Right cardiac atrium (tissue), 5 donors: ENCODE results near the gene MAP3K8. TPM values are rescaled to one million over a fixed set of nuclear protein-coding genes. Genes with fewer than 3 reads are reported as not detected.
A peak's percentile ranks its signal among the peaks of the same experiment; 100 is the strongest.
"Not testable (repeated sequence)": the region's sequence is repeated elsewhere in the genome, so short reads cannot be mapped to it uniquely, and the experiment has no call there.

Experiments used
- ATAC-seq, 2 donors: fragments of 200-7000 bp; cut with Tn5 transposase; one replicate each; pipeline versions ENCODE4 v1.8.0 to v1.9.1; 2020; ENCODE audit warnings: moderate library complexity in 2 of 2, mild to moderate bottlenecking in 1 of 2
- DNase-seq, 3 donors: peaks; one replicate each; pipeline ENCODE4 v3.0.0-alpha.2; 2020
- H3K27ac ChIP-seq: one replicate; pipeline ENCODE4 v1.5.1; 2013; ENCODE audit warnings: mild to moderate bottlenecking, low read length, control low read depth, moderate library complexity
- H3K27me3 ChIP-seq: one replicate; pipeline ENCODE4 v1.6.1; 2013; ENCODE audit not compliant: control insufficient read depth, insufficient read depth
- H3K4me1 ChIP-seq: one replicate; pipeline ENCODE4 v1.6.1; 2013; ENCODE audit warnings: low read length; ENCODE audit not compliant: control insufficient read depth, insufficient read depth
- H3K4me3 ChIP-seq: one replicate; pipeline ENCODE4 v1.5.1; 2013; ENCODE audit warnings: low read length, control low read depth
- H3K9me3 ChIP-seq: one replicate; pipeline ENCODE4 v1.6.1; 2013; ENCODE audit warnings: low read length; ENCODE audit not compliant: control insufficient read depth
- WGBS: extraction: QIAGEN DNeasy Blood & Tissue Kit; methylation state at CpG from one replicate; pipeline ENCODE4 v1.1.7; 2013; 5-methylcytosine and 5-hydroxymethylcytosine counted together
- intact Hi-C, 4 donors: fragments of 100-400 bp; cut with DNase I; formaldehyde crosslinking; loops; one replicate each; pipeline versions ENCODE4 v1.11.0 to v1.14.0; 2022 to 2023
- polyA plus RNA-seq: library from polyadenylated mRNA; stranded (reverse); fragments of 200-250 nt; gene quantifications from one replicate; pipeline ENCODE4 v1.2.3, GENCODE V29; 2013
- total RNA-seq, 4 donors: library from RNA; stranded (reverse); fragmentation: NEBNext Ultra II Directional; extraction: Animal tissue kit (Norgen Biotek cat#: 25700); gene quantifications; one replicate each; pipeline ENCODE4 v1.2.1, GENCODE V29; 2021
- donor health status: healthy with polysubstance abuse.
- donor health status: DM: no; HTN: yes; CAD: no.
- donor health status: DM: no; HTN: no; CAD: no.
- donor health status: DM: no; HTN: yes; CAD: no; lungs with severe emphysema.
- donor health status: DM: yes; HTN: yes; CAD: no.

MAP3K8 gene
- total and polyA plus RNA-seq, 5 donors = 6.5 to 17.2 (median 8.6) TPM

DNA sequence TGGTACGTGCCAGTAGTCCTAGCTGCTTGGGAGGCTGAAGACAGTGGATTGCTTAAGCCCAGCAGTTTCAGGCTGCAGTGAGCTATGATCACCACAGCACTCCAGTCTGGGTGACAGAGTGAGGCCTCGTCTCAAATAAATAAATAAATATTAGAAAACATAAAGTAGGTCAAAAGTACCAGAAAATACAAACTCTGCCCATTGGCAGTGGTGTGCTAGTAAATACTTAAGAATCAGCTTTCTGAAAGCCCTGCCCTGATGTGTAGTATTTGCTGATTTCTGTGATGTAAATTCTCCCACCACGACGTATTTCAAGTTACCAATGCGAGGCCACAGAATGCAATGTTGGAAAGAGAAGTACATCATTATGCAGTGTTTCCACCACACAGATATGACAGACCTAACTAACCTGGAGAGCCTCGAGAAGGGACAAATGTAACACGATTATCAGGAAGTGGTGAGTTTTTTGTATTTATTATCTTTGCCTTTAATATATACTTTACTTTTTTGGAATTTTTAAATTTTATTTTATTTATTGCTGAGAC is 11.8 kb upstream of the MAP3K8 start:
- WGBS = 85% methylated on average over 7 of the region's 7 CpGs
- Histone ChIP-seq H3K4me1 (peaks cover 2% of the 10 kb centered on the region), H3K27me3 (no peaks in the 10 kb centered on the region), H3K9me3 (no peaks in the 10 kb centered on the region), H3K27ac (no peak overlapping the region), H3K4me3 (no peak overlapping the region)
- intact Hi-C loops = no loop called here
- no peak for DNase-seq
- no peak for ATAC-seq

- no peak overlapping the region for H3K4me3 ChIP-seq
- intact Hi-C loops = no loop called here
- no peaks in the 10 kb centered on the region for H3K27me3 ChIP-seq
- no peaks in the 10 kb centered on the region for H3K9me3 ChIP-seq
- ATAC-seq = peak; percentile 73 to 75
- 46% methylated on average over 8 of the region's 8 CpGs for WGBS
- H3K4me1 ChIP-seq = peaks cover 2% of the 10 kb centered on the region
- H3K27ac ChIP-seq = peak overlapping the region; percentile 41
- DNase-seq = peak; percentile 56 to 71 (median 71)
Observed at GRCh38 chr10:30422981-30423654, 10.9 kb upstream of the MAP3K8 start.

DNA sequence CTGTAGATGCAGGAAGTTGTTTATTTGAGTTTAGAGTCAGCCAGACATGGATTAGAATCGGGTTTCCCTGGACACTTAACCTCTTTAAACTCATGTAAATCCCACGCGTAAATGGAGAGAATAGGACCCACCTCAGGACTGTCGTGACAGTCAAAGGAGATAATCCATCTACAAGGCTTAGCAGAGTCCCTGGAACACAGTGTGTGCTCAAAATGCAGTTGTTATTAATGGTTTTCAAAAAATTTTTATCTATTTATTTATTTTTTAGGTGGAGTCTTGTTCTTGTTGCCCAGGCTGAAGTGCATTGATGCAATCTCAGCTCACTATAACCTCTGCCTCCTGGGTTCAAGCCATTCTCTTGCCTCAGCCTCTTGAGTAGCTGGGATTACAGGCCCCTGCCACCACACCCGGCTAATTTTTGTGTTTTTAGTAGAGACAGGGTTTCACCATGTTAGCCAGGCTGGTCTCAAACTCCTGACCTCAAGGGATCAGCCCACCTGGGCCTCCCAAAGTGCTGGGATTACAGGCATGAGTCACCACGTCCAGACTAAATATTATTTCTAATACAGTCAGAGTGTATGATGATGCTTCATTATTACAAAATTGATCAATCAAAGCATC is 10.2 kb upstream of the MAP3K8 start:
- H3K4me1 ChIP-seq, H3K4me3 ChIP-seq, intact Hi-C loops, DNase-seq, H3K27me3 ChIP-seq, ATAC-seq, H3K9me3 ChIP-seq: not testable (repeated sequence)
- 59% methylated on average over 6 of the region's 6 CpGs for WGBS
- peak overlapping the region; percentile 41 for H3K27ac ChIP-seq

DNA sequence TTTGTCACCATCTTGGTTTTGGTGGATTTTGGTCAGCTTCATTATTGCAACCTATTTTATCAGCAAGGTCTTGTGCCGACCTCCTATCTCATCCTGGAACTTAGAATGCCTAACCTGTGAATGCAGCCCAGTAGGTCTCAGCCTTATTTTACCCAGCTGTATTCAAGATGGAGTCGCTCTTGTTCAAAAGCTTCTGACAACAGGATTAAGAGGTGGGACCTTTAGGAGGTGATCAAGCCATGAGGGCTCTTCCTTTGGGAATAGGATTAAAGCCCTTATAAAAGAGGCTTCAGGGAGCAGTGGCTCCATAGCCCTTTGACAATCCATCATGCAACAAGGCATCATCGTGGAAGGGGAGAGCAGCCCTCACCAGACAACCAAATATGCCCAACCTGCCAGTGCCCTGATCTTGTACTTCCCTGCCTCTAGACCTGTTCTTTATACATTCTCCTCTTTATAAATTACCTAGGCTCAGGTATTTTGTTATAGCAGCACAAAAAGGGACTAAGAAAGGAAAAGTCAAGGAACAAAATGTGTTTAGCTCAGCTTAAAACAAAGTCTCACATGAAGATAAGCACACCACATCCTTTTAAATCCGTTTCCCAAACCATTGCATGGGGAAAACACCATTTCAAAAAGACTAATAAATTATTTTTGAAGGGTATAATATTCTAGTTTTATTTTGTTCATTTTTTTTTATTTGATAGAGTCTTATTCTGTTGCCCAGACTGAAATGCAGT is 8.5 kb upstream of the MAP3K8 start:
- intact Hi-C loops = no loop called here

DNA sequence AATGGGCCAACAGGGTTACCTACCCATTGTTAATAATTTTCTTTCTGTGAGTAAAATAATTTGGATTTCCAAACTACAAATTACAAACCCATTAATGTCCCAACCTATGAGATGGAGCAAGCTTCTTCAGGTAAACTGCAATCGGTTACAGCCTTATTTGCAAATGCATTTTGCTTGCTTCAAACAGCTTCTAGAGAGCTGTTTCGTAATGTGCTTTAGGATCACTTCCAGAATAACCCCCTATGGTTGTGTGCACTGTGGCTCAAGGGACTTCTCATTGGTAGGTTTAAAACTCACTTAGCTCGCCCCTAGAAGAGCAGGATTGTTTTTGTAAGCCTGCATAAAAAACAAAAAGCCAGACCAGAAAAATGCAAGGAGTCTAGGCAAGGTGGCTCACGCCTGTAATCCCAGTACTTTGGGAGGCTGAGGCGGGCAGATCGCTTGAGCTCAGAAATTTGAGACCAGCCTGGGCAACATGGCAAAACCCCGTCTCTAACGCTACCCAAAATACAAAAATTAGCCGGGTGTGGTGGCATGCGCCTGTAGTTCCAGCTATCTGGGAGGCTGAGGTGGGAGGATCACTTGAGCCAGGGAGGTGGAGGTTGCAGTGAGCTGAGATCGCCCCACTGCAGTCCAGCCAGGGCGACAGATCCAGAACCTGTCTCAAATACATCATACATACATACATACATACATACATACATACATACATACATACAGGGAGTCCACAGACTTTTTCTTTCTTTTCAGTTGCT is 3.3 kb upstream of the MAP3K8 start:
- Histone ChIP-seq H3K9me3 (no peaks in the 10 kb centered on the region), H3K27ac (no peak overlapping the region), H3K27me3 (no peaks in the 10 kb centered on the region), H3K4me3 (no peak overlapping the region), H3K4me1 (peaks cover 5% of the 10 kb centered on the region)
- intact Hi-C loops = loop anchor here in 1 of 4 donors (5.0 kb wide), 1 partner anchor 107 kb away; no protein-coding TSS in a partner anchor
- 94% methylated on average over 12 of the region's 12 CpGs for WGBS
- DNase-seq = no peak
- ATAC-seq = no peak

More for the DNA sequence above, 8.5 kb upstream of the MAP3K8 start:
- Histone ChIP-seq H3K9me3 (no peaks in the 10 kb centered on the region), H3K4me1 (peaks cover 2% of the 10 kb centered on the region), H3K27me3 (no peaks in the 10 kb centered on the region), H3K4me3 (no peak overlapping the region), H3K27ac (no peak overlapping the region)
- DNase-seq (no peak), ATAC-seq (no peak)
- WGBS = 81% methylated on average over 4 of the region's 4 CpGs

- H3K4me3 ChIP-seq = peak overlapping the region; percentile 24
- H3K27ac ChIP-seq = peak overlapping the region; percentile 81
- H3K27me3 ChIP-seq = no peaks in the 10 kb centered on the region
- peaks cover 5% of the 10 kb centered on the region for H3K4me1 ChIP-seq
- ATAC-seq (peak in 1 of 2 donors; percentile 4), DNase-seq (peak; percentile 72 to 84 (median 79))
- 13% methylated on average over 17 of the region's 17 CpGs for WGBS
- intact Hi-C loops = loop anchor here in 1 of 4 donors (5.0 kb wide), 1 partner anchor 106 kb away; no protein-coding TSS in a partner anchor
- H3K9me3 ChIP-seq = no peaks in the 10 kb centered on the region
Observed at GRCh38 chr10:30431435-30431911, 2.5 kb upstream of the MAP3K8 start.

DNA sequence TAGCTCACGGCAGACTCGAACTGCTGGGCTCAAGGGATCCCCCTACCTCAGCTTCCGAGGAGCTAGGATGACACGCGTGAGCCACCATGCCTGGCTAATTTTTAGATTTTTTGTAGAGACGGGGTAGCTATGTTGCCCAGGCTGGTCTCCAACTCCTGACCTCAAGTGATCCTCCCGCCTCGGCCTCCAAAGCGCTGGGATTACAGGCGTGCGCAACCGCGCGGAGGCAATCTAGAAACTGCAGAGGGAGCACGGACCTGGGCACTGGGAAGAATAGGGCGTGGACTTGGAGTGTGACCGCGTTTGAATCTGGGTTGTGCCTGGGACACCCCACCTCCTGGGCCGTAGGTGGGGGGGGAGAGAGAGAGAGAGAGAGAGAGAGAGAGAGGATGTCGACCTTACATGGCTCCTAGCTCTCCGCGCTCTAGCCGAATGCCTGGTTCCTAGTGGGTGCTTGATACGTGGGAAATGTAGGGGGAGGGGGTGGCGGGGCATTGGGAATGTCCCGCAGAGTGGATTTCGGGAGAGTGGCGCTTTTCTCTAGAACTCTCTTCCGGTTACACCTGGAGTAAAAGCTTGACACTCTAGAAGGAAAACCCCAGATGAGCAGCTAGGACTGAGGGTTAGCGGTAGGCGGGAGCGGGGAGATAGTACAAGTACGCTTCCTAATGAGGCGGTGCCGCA is 1.2 kb upstream of the MAP3K8 start:
- no peaks in the 10 kb centered on the region for H3K27me3 ChIP-seq
- ATAC-seq = peak in 1 of 2 donors; percentile 0
- H3K4me3 ChIP-seq = peak overlapping the region; percentile 70
- peaks cover 7% of the 10 kb centered on the region for H3K4me1 ChIP-seq
- no peaks in the 10 kb centered on the region for H3K9me3 ChIP-seq
- peak; percentile 45 to 72 (median 72) for DNase-seq
- intact Hi-C loops = loop anchor here in 1 of 4 donors (5.0 kb wide), 1 partner anchor 105 kb away; no protein-coding TSS in a partner anchor
- whole genome bisulfite sequencing = 38% methylated on average over 35 of the region's 35 CpGs
- H3K27ac ChIP-seq = peak overlapping the region; percentile 94

GRCh38 chr10:30433306-30433729 is 666 bp upstream of the MAP3K8 start:
- WGBS = under 1% methylated on average over 32 of the region's 32 CpGs
- intact Hi-C loops = loop anchor here in 1 of 4 donors (5.0 kb wide), 1 partner anchor 104 kb away; no protein-coding TSS in a partner anchor

DNA sequence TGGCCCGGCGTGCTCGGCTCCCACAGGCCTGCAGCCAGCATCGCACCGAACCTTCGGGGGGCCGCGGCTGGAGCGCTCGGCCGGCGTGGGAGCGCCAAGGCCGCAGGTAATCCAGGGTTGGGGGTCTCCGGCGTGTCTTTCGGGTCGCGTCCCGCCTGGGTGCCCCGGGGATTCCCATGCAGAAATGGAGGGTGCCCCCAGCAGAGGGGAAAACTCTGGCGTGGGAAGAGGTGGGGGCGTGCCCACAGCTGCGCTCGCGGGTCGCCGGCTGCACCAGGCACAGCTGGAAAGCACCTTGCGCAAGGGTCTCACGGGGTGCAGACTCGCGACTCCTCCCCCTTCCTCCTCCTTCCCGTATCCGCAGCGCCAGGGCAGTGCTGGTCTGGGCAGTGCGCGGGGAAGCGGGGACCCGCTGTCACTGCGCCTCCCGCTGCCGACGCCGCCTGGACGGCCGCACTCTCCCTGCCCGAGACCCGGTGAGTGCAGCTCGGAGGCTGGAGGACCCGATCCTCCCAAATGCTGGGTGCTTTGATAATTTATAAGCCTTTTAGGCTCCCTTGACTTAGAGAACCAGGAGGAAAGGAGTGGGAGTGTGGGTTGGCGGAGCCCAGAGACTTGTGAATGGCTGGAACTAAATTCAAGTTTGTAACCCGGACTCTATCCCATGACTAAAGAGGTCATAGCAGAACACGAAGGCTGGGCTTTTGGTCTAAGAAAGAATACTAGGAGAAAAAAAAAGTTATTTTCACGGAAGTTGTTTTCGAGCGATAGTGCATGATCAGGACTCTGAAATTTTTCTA is 489 bp downstream of the MAP3K8 start:
- peak overlapping the region; percentile 94 for H3K27ac ChIP-seq
- no peaks in the 10 kb centered on the region for H3K9me3 ChIP-seq
- under 1% methylated on average over 56 of the region's 56 CpGs for WGBS
- ATAC-seq (peak; percentile 84), DNase-seq (peak; percentile 90 to 95 (median 94))
- H3K4me3 ChIP-seq = peak overlapping the region; percentile 70
- no peaks in the 10 kb centered on the region for H3K27me3 ChIP-seq
- intact Hi-C loops = loop anchor here in 1 of 4 donors (5.0 kb wide), 1 partner anchor 103 kb away; no protein-coding TSS in a partner anchor
- H3K4me1 ChIP-seq = peaks cover 7% of the 10 kb centered on the region

More at GRCh38 chr10:30433306-30433729, 666 bp upstream of the MAP3K8 start:
- Histone ChIP-seq H3K4me1 (peaks cover 7% of the 10 kb centered on the region), H3K4me3 (peak overlapping the region; percentile 70), H3K9me3 (no peaks in the 10 kb centered on the region), H3K27ac (peak overlapping the region; percentile 94), H3K27me3 (no peaks in the 10 kb centered on the region)
- DNase-seq (peak; percentile 88 to 95 (median 91)), ATAC-seq (peak; percentile 47 to 64)
